Calu3 (cell line): ENCODE measurements around the gene VPS8. TPM values are rescaled to one million over a fixed set of nuclear protein-coding genes. Genes with fewer than 3 reads are reported as not detected.

Experiments used
- BruUV-seq: library from RNA; stranded (reverse); fragments of 400-500 nt; replicated peaks from 2 replicates; lab custom pipeline; 2021; lab: Mats Ljungman, UMichigan
- CTCF ChIA-PET: fragments of 300-600 bp; sonication (Branson Sonifier 250); formaldehyde crosslinking; loops from one replicate; lab custom pipeline; 2022; ENCODE audit warnings: antibody characterized with exemption; lab: Charles Lee
- DNase-seq: peaks from one replicate; pipeline ENCODE4 v3.0.0; 2022
- H3K27ac Mint-ChIP-seq: one replicate; pipeline ENCODE4 v1.8.0; 2022; ENCODE audit warnings: mixed read lengths; ENCODE audit not compliant: unreplicated experiment
- H3K27me3 Mint-ChIP-seq: one replicate; pipeline ENCODE4 v1.8.0; 2022; ENCODE audit warnings: mixed read lengths; ENCODE audit not compliant: unreplicated experiment
- H3K36me3 Mint-ChIP-seq: one replicate; pipeline ENCODE4 v1.8.0; 2022; ENCODE audit warnings: mild to moderate bottlenecking, moderate library complexity, mixed read lengths; ENCODE audit not compliant: insufficient read depth, unreplicated experiment
- H3K4me1 Mint-ChIP-seq: one replicate; pipeline ENCODE4 v1.8.0; 2022; ENCODE audit warnings: mild to moderate bottlenecking, low read depth, mixed read lengths; ENCODE audit not compliant: unreplicated experiment
- H3K4me3 Mint-ChIP-seq: one replicate; pipeline ENCODE4 v1.8.0; 2022; ENCODE audit warnings: mild to moderate bottlenecking, low read depth, moderate library complexity, mixed read lengths; ENCODE audit not compliant: unreplicated experiment
- H3K9me3 Mint-ChIP-seq: one replicate; pipeline ENCODE4 v1.8.0; 2022; ENCODE audit warnings: low read depth, mixed read lengths; ENCODE audit not compliant: unreplicated experiment
- CTCF ChIP-seq: fragments of 200-600 bp; IDR thresholded peaks from one replicate; pipeline ENCODE4 v1.8.0; 2022; ENCODE audit warnings: antibody characterized with exemption; ENCODE audit not compliant: unreplicated experiment
- intact Hi-C: fragments of 100-400 bp; cut with micrococcal nuclease; formaldehyde crosslinking; loops from one replicate; pipeline ENCODE4 v1.10.0; 2022; ENCODE audit not compliant: unreplicated experiment
- total RNA-seq: library from RNA; stranded (reverse); gene quantifications from 2 replicates; pipeline ENCODE4 v1.2.3, GENCODE V29; 2022

Gene VPS8
- total RNA-seq, 1 experiment from 2014 or later = 62.5 TPM

- CTCF ChIA-PET = no interaction called here
These were observed 251.5 kb downstream of the VPS8 start for GRCh38 chr3:185063431-185063830.

GRCh38 chr3:185065059-185065458 lies 253.1 kb downstream of the VPS8 start:
- DNase-seq = no peak
- Mint-ChIP-seq H3K36me3 (peaks cover 3% of the 10 kb centered on the region), H3K27ac (no peak overlapping the region), H3K9me3 (peaks cover under 1% of the 10 kb centered on the region), H3K4me1 (no peaks in the 10 kb centered on the region), H3K27me3 (peaks cover 22% of the 10 kb centered on the region), H3K4me3 (no peak overlapping the region)
- intact Hi-C loops = no loop called here
- no TSS peak for BruUV-seq
- TF ChIP-seq CTCF = peak; percentile 15
- CTCF ChIA-PET = interaction anchor here (1.0 kb wide), 1 partner anchor 15 kb away, joined by 4 read pairs; no protein-coding TSS in a partner anchor

More at GRCh38 chr3:185063431-185063830, 251.5 kb downstream of the VPS8 start:
- no peaks in the 10 kb centered on the region for H3K4me1 Mint-ChIP-seq
- H3K36me3 Mint-ChIP-seq = peaks cover 3% of the 10 kb centered on the region
- peaks cover 22% of the 10 kb centered on the region for H3K27me3 Mint-ChIP-seq
- H3K4me3 Mint-ChIP-seq = no peak overlapping the region
- TF ChIP-seq CTCF = no peak
- DNase-seq = no peak
- intact Hi-C loops = no loop called here
- H3K9me3 Mint-ChIP-seq = peaks cover 2% of the 10 kb centered on the region
- H3K27ac Mint-ChIP-seq = no peak overlapping the region
- BruUV-seq = no TSS peak

GRCh38 chr3:185066251-185066650 lies 254.3 kb downstream of the VPS8 start:
- DNase-seq = no peak
- no peak for TF ChIP-seq CTCF
- Mint-ChIP-seq H3K27me3 (peaks cover 22% of the 10 kb centered on the region), H3K9me3 (no peaks in the 10 kb centered on the region), H3K27ac (no peak overlapping the region), H3K4me3 (no peak overlapping the region), H3K36me3 (peaks cover 3% of the 10 kb centered on the region), H3K4me1 (no peaks in the 10 kb centered on the region)
- intact Hi-C loops = no loop called here
- no TSS peak for BruUV-seq
- CTCF ChIA-PET = no interaction called here

GRCh38 chr3:185067173-185067572 lies 255.2 kb downstream of the VPS8 start:
- no peak for DNase-seq
- intact Hi-C loops = no loop called here
- no TSS peak for BruUV-seq

More at GRCh38 chr3:185067173-185067572, 255.2 kb downstream of the VPS8 start:
- no peak overlapping the region for H3K4me3 Mint-ChIP-seq
- no peak overlapping the region for H3K27ac Mint-ChIP-seq
- peaks cover 23% of the 10 kb centered on the region for H3K27me3 Mint-ChIP-seq
- H3K4me1 Mint-ChIP-seq = no peaks in the 10 kb centered on the region
- H3K36me3 Mint-ChIP-seq = peaks cover 3% of the 10 kb centered on the region
- CTCF ChIA-PET = no interaction called here
- no peaks in the 10 kb centered on the region for H3K9me3 Mint-ChIP-seq
- no peak for TF ChIP-seq CTCF
